PC-3 (cell line): Measurements from ENCODE around the gene TXNIP.

Experiments used
- CTCF ChIP-seq: fragments of 300-600 bp; sonication (generic); conservative IDR thresholded peaks from 2 replicates; pipeline ENCODE4 v1.5.1; 2017; ENCODE audit warnings: antibody characterized with exemption, low read depth, mild to moderate bottlenecking, low read length
- EZH2 ChIP-seq: fragments of 300-600 bp; sonication (generic); IDR thresholded peaks from one replicate; pipeline ENCODE4 v1.6.1; 2017; ENCODE audit warnings: antibody characterized with exemption, mild to moderate bottlenecking, low read length; ENCODE audit not compliant: unreplicated experiment
- EZH2phosphoT487 ChIP-seq: fragments of 300-600 bp; sonication (generic); IDR thresholded peaks from 2 replicates; pipeline ENCODE4 v1.6.1; 2018; ENCODE audit warnings: mild to moderate bottlenecking, antibody characterized with exemption, low read length, borderline replicate concordance

DNA sequence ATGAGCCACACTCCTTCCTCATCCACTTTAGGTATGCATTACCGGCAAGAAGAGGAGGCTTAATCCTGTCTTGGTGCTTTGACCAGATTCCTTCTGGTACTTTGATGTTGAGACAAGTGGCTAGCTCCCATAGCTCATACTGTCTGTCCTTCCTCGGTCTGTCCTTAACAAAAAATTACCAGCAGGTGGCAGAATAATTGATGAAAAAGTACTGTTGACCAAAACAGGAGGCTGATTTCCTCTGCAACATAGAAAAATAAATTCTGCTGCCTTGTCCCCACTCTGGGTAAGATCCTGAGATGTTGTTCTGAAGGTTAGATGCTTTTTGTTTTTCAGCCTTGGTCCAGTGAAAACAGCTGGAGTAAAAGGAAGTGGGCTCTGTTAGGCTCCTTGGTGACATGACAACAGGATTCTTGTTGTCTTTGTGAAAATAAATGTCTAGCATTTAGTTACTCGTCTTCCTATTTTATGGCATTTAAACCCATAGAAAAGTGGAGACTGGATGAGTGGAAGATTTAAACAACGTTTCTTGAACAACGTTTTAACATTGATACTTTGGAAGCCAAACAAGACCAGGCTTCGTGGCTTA, 36.3 kb upstream of the TXNIP start:
- TF ChIP-seq EZH2phosphoT487 (no peak), CTCF (peak; percentile 79), EZH2 (no peak)
